ENCODE measurements around the gene SLC9C1.

SLC9C1 gene

DNA sequence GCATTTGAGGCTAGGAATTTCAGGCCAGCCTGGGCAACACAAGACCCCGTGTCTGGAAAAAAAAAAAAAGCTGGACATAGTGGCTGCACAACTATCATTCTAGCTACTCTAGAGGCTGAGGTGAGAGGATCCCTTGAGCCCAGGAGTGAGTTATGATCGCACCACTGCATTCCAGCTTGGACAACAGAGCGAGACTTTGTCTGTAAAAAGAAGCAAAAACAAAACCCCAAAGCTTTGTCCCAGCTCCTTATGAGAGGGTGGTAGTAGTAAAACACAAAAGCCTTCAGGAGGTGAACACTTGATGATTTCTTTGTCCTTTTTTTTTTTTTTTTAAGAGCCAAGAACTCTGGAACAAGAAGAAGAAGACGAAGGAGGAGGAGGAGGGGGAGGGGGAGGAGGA, 37.8 kb upstream of the SLC9C1 start:
- TF ChIP-seq, protein P1, sequence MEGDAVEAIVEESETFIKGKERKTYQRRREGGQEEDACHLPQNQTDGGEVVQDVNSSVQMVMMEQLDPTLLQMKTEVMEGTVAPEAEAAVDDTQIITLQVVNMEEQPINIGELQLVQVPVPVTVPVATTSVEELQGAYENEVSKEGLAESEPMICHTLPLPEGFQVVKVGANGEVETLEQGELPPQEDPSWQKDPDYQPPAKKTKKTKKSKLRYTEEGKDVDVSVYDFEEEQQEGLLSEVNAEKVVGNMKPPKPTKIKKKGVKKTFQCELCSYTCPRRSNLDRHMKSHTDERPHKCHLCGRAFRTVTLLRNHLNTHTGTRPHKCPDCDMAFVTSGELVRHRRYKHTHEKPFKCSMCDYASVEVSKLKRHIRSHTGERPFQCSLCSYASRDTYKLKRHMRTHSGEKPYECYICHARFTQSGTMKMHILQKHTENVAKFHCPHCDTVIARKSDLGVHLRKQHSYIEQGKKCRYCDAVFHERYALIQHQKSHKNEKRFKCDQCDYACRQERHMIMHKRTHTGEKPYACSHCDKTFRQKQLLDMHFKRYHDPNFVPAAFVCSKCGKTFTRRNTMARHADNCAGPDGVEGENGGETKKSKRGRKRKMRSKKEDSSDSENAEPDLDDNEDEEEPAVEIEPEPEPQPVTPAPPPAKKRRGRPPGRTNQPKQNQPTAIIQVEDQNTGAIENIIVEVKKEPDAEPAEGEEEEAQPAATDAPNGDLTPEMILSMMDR (IDR thresholded peaks at IDR 0.05; ENCODE audit: unreplicated experiment in 3 of 3) = no peak
- no peaks in the 10 kb centered on the region for H3K27me3 Mint-ChIP-seq (ENCODE audit: low read depth)
- no peak overlapping the region for H3K27ac Mint-ChIP-seq
- H3K9me3 Mint-ChIP-seq = no peaks in the 10 kb centered on the region
- peak overlapping the region; percentile 70 to 93 (median 88) for H3K4me3 Mint-ChIP-seq
- H3K36me3 Mint-ChIP-seq (ENCODE audit: low read depth) = peaks cover 13% of the 10 kb centered on the region
- H3K4me1 Mint-ChIP-seq = peaks cover 23% of the 10 kb centered on the region

- Mint-ChIP-seq H3K4me3 (no peak overlapping the region), H3K27ac (no peak overlapping the region), H3K27me3 (ENCODE audit: low read depth) (no peaks in the 10 kb centered on the region), H3K36me3 (ENCODE audit: low read depth) (no peaks in the 10 kb centered on the region), H3K4me1 (no peaks in the 10 kb centered on the region), H3K9me3 (no peaks in the 10 kb centered on the region)
- TF ChIP-seq, protein P1 (IDR thresholded peaks at IDR 0.05; ENCODE audit: unreplicated experiment in 3 of 3) = peak; percentile 67 to 85 (median 77)
These were observed 33.4 kb upstream of the SLC9C1 start for GRCh38 chr3:112327371-112327951.

GRCh38 chr3:112321867-112322652, 28.0 kb upstream of the SLC9C1 start:
- H3K9me3 Mint-ChIP-seq = peaks cover 2% of the 10 kb centered on the region
- H3K36me3 Mint-ChIP-seq (ENCODE audit: low read depth) = peaks cover 4% of the 10 kb centered on the region
- H3K4me3 Mint-ChIP-seq = peak overlapping the region; percentile 46 to 72 (median 55)

DNA sequence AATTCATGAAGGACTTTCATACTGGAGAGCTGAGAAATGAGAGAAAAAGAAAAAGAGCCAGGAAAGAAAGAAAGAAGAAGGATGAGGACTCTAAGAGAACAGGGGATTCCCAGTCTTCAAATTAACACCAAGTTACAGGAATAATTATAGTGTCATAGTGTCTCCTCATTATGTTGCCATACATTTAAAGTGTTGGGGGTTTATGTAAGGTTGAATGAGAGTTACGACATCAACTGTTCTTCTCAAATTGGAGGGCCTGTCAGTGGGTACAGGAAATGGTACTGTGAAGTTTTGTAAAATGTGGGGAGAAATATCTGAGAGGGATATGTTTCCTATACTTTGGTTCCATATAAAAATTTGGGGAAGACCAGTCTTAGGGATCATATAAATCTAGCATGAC, 26.7 kb upstream of the SLC9C1 start:
- no peaks in the 10 kb centered on the region for H3K27me3 Mint-ChIP-seq (ENCODE audit: low read depth)
- TF ChIP-seq, protein P1 (IDR thresholded peaks at IDR 0.05; ENCODE audit: unreplicated experiment in 3 of 3) = no peak
- peaks cover 31% of the 10 kb centered on the region for H3K4me1 Mint-ChIP-seq
- H3K36me3 Mint-ChIP-seq (ENCODE audit: low read depth) = peaks cover 4% of the 10 kb centered on the region
- H3K4me3 Mint-ChIP-seq = no peak overlapping the region
- no peak overlapping the region for H3K27ac Mint-ChIP-seq
- peaks cover 2% of the 10 kb centered on the region for H3K9me3 Mint-ChIP-seq

More at GRCh38 chr3:112321867-112322652, 28.0 kb upstream of the SLC9C1 start:
- peaks cover 31% of the 10 kb centered on the region for H3K4me1 Mint-ChIP-seq
- H3K27ac Mint-ChIP-seq = peak overlapping the region; percentile 49 to 75 (median 59)
- TF ChIP-seq, protein P1 (IDR thresholded peaks at IDR 0.05; ENCODE audit: unreplicated experiment in 3 of 3) = no peak
- no peaks in the 10 kb centered on the region for H3K27me3 Mint-ChIP-seq (ENCODE audit: low read depth)

DNA sequence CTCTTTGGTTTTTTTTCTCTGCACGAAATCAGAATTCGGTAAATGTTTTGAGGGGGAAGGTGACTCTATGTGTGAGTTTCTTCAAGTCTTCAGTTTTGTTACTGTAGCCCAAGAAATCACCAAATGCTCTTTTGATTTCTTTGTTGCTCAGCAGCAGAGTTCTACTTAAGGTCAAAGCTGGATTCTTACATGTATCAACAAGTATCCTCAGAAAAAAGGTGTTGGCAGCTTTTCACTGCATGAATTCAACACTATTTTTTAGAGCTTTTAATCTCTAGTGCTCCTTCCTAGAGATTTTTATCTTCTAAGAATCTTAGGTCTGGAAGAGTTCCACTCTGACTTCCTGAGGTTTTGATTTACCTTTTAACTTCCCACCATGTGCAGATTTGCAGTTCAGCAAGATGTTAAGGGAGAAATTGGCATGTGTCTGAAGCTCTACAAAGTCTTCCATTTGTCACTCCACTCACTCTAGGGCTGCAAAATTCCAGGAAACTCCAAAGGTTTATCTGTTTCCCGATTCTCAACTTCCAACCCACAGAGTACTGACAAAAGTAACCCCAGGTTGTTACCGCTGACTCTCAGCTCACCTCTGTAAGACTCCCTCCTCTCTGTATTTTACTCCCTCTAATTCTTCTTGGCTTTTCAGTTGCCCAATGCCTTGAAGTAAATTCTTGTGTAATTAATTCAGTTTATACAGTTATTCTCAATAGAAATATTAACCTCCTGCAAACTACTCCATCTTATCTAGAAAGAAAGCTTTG, 25.7 kb upstream of the SLC9C1 start:
- Mint-ChIP-seq H3K27ac (peak overlapping the region in 2 of 3 experiments; percentile 37 to 49), H3K36me3 (ENCODE audit: low read depth) (peaks cover 8% of the 10 kb centered on the region), H3K9me3 (peaks cover 7% of the 10 kb centered on the region), H3K4me1 (peaks cover 31% of the 10 kb centered on the region), H3K4me3 (no peak overlapping the region), H3K27me3 (ENCODE audit: low read depth) (no peaks in the 10 kb centered on the region)
- TF ChIP-seq, protein P1 (IDR thresholded peaks at IDR 0.05; ENCODE audit: unreplicated experiment in 3 of 3) = no peak

Data from nephron (organoid).